Subcutaneous adipose tissue (tissue), 4 donors: Measurements from ENCODE around the gene ENOX1. TPM values are rescaled to one million over a fixed set of nuclear protein-coding genes. Genes with fewer than 3 reads are reported as not detected.

ENCODE experiments used
- total RNA-seq, 4 donors: library from RNA; depleted of rRNA; stranded (reverse); fragments of >200 nt; gene quantifications; one replicate each; pipeline ENCODE4 v1.1.0, GENCODE V29; 2016
- TF ChIP-seq, protein P1 (sequence below): fragments of 450-650 bp; IDR thresholded peaks from one replicate; pipeline ENCODE4 v1.5.1; 2016; ENCODE audit warnings: low read depth, mild to moderate bottlenecking, control low read depth, antibody characterized with exemption, moderate library complexity

ENOX1 gene
- total RNA-seq, 4 donors from 2014 or later = 0.66 to 4.7 (median 2.1) TPM

- TF ChIP-seq, protein P1, sequence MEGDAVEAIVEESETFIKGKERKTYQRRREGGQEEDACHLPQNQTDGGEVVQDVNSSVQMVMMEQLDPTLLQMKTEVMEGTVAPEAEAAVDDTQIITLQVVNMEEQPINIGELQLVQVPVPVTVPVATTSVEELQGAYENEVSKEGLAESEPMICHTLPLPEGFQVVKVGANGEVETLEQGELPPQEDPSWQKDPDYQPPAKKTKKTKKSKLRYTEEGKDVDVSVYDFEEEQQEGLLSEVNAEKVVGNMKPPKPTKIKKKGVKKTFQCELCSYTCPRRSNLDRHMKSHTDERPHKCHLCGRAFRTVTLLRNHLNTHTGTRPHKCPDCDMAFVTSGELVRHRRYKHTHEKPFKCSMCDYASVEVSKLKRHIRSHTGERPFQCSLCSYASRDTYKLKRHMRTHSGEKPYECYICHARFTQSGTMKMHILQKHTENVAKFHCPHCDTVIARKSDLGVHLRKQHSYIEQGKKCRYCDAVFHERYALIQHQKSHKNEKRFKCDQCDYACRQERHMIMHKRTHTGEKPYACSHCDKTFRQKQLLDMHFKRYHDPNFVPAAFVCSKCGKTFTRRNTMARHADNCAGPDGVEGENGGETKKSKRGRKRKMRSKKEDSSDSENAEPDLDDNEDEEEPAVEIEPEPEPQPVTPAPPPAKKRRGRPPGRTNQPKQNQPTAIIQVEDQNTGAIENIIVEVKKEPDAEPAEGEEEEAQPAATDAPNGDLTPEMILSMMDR = no peak
Measured at GRCh38 chr13:43411741-43412140, 375.0 kb downstream of the ENOX1 start.

- TF ChIP-seq, protein P1 = no peak
Measured at GRCh38 chr13:43411211-43411610, 375.6 kb downstream of the ENOX1 start.

- TF ChIP-seq, protein P1 = no peak
Measured at GRCh38 chr13:43408274-43408673, 378.5 kb downstream of the ENOX1 start.

DNA sequence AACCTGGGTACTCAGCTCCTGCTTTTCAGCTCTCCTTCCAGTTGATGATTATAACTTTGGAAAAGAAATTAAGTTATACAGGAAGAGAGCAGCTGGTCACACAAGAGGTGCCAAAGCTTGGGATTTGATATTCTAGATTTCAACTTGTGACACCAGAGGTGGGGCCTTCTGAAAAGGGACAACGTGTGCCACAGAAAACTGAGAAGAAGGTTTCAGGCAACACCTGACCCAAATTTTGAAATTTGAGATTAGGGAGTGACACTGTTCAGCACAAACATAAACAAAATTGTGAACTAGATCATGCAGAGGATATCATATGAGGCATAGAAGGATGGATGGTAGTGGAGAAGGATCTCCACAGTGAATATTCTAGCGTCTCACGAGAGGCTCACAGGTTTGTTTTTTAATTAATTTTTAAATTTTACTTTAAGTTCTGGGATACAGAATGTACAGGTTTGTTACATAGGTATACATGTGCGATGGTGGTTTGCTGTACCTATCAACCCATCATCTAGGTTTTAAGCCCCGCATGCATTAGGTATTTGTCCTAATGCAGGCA, 379.7 kb downstream of the ENOX1 start:
- TF ChIP-seq, protein P1 = no peak

GRCh38 chr13:43405457-43405856, 381.3 kb downstream of the ENOX1 start:
- TF ChIP-seq, protein P1 = no peak

- TF ChIP-seq, protein P1 = no peak
Measured at GRCh38 chr13:43402380-43402779, 384.4 kb downstream of the ENOX1 start.

DNA sequence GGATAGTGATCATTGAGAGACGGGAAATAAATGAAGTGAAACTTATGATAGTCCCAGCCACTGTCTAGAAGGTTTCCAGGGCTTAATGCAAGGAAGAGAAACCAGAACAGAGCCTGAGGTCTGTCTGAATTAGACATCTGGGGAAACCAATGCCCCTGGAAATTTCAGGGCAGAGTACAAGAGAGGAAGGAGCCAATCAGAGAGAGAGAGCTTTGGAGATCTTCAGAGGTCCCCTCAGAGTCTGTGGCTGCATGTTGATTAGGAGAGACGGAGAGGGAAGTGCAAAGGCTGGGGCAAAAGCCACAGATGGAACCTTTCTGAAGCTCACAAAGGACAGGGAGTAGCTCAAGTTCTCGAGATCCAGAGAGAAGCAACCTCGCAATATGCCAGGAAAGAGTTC, 385.4 kb downstream of the ENOX1 start:
- TF ChIP-seq, protein P1 = no peak
